ENCODE results near the gene MYT1. TPM values are rescaled to one million over a fixed set of nuclear protein-coding genes. Genes with fewer than 3 reads are reported as not detected.
"Not testable (repeated sequence)": the region's sequence is repeated elsewhere in the genome, so short reads cannot be mapped to it uniquely, and the experiment has no call there.

Gene MYT1
- under 1 TPM; 0.13 to 0.43 (median 0.24) TPM for polyA plus RNA-seq (ENCODE audit: insufficient read depth in 1 of 5, insufficient read length in 5 of 5, low replicate concordance in 1 of 5)
- long read RNA-seq, donor 1: 0 reads
- long read RNA-seq, donor 2: 0 reads
- long read RNA-seq, donor 3: 0 reads
- long read RNA-seq, donor 4: 0 reads
- long read RNA-seq, donor 5: 0 reads
- long read RNA-seq, donor 6: 0 reads
- long read RNA-seq, donor 7: 0 reads
- long read RNA-seq, donor 8: 0 reads

DNA sequence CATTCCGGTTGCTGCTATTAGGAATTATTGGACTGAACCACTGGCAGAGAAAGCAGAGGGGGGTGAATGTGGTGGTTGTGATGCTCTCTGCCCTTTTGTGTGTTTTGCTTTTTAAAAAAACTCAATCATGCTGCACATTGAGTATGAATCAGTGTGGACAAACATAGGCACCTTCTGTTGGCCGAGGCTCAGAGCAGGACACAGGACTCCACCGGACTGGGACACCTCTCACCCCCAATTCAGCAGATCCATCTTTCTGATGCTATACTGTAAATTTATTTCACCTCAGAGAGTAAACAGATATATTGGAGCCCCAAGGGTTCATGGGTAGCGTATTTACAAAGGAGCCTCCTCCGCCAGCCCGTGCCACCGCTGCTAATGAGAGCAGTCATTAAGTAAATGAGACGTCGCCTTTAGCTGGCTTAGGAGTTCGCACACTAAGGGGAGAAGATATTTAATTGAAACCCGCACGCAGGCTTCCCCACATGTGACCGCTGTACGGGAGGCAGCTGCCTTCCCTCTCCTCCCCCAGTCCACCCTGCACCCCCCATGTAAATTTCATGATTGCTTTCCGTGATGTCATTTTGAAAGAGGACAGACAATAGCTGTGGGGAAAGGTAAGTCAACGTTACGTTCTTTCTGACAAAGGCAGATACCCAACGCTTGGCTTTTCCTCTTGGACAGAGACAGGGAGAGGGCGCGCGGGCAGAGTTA, at the start of gene MYT1:
Gene MYT1, plus strand, starts transcription at position 330 of the 714 bp plus-strand sequence. CDS start 34,410 bp downstream, outside the sequence.
- DNase-seq: no peak

DNA sequence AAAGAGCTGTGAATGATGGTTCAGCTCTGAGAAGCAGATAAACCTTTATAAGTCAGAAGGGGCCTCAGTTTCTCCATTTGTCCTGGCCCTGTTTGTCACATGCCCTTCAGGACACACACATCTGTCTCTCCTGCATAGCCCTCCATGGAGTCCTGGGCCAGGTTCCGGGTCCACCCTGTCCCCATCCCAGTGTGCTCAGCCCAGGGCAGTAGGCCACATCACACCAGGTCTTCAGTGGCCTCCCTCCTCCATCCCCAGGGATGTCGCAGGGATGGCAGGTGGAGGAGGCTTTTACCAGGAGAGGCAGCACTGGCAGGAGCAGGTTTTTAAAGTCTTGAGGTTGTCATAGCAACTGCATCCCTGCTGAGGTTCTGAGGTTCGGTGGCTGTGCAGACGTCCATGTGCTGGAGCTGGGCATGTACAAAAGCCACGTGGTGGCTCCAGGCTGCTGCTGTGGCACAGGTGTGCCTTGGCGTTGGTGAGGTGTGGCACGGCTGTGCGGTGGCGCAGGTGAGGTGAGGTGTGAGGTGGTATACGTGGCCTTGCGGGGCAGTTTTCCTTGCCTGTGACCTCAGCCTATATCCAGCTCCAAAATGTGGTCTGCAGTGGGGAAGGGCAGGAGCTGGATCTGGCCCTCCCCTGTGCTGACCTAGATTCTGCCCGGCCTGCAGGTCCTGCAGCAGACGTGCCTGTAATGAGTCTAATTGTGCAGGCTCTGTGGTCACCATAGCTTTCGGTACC, 48.9 kb upstream of the MYT1 start:
- no peak for DNase-seq

DNA sequence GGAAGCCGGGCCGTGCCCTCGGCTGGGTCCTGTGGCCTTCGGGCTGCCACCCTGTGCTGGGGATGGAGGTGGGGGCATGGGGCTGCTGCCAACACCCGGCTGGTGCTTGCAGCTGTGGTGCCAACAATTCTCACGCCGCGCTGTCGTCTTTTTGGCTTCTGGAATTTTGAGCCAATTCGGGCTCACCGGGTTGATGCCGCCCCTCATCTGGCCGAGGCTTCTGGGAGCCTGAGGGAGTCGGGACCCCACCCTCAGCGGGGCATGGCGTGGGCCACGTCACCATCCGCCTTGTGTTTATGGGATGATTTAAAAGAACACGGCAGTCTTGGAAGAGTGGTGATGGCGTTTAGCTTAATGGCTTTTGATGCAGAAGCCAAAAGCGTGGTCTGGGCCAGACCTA, 48.2 kb upstream of the MYT1 start:
- no peak for DNase-seq

DNA sequence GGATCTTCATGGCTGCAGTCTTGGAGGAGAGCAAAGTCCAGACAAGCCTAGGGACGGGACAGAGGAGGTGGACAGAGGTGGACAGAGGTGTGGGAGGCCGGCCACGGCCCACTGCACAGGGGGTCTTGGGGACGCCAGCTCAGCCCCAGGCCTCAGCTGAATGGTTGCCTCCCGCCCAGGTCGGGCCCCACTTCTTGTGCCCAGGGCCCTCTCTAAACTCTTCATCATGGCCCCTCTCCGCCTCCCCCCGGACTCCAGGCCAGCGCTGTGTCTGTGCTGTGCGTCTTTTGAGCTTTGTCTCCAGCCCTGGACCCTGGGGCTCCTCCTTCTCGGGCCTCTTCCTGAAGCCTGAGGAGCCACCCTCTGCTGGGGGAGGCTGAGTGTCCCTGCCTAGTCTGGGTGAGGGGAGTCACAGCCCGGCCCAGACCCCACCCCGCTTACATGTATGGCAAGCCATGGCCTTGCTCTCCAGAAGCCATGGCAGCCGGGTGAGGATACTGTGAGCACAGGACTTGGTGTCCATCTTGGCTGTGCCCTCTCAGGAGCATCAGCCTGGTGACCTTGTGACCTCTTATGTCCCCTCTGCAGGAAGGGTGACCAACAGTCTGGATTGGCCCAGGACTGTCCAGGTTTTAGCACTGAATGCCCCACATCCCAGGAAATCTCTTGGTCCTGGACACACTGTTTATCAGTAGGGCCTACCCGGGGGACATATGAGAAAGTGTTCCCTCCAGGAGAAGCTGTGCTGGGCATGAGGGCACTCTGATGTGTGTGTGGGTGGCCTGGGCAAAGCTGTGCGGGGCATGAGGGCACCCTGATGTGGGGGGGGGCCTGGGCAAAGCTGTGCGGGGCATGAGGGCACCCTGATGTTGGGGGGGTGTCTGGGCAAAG, 47.5 kb upstream of the MYT1 start:
- no peak for DNase-seq

DNA sequence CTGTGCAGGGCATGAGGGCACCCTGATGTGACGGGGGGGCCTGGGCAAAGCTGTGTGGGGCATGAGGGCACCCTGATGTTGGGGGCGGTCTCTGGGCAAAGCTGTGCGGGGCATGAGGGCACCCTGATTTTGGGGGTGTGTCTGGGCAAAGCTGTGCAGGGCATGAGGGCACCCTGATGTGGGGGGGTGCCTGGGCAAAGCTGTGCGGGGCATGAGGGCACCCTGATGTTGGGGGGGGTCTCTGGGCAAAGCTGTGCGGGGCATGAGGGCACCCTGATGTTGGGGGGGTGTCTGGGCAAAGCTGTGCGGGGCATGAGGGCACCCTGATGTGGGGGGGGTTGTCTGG, 46.8 kb upstream of the MYT1 start:
- not testable (repeated sequence) for DNase-seq

DNA sequence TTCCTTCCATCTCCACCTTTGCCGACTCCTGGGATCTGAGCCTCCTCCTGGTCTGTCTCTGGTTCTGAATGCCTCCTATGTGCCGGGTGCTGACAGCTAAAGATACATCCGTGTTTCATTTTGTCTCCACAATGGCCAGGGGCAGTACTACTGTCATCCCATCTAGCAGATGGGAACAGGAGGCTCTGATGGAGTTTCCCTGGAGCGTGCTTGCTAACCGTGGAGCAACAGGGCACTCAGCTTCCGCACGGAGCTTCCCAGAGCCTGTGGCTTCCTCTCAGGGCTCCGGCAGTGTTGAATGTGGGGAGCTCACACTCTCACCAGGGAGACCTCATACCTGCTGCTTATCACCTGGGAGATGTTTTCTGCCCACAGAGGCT, 45.0 kb upstream of the MYT1 start:
- no peak for DNase-seq

DNA sequence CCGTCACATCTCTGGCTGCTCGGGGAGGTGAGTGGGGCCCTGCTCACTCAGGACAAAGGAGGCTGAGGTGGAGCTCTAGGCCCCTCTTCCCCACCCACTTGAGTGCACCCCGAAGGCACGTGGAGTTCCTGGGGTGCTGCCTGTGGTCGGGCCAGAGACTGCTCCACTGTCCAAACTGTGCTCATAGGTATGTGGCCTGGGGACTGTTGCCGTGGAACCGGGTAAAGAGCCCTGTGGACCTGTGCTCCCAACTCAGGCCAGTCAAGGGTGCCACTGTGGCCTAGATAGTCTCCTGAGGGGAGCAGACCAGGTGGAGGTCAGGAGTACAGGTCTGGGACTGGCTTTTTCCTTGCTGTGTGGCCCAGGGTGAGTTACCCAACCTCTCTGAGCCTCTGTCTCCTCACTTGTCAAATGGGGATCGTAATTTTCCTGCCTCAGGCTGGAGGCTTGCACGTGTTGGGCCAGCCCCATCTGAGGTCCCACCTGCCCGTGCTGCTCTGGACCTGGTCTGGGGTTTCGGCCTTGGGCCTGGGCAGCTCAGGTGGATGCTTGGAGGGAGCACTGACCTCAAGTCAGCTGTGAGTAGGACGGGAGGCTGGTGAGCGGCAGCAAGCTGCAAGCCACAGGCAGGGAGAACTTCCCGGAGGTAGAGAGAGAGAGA, 44.4 kb upstream of the MYT1 start:
- no peak for DNase-seq

DNA sequence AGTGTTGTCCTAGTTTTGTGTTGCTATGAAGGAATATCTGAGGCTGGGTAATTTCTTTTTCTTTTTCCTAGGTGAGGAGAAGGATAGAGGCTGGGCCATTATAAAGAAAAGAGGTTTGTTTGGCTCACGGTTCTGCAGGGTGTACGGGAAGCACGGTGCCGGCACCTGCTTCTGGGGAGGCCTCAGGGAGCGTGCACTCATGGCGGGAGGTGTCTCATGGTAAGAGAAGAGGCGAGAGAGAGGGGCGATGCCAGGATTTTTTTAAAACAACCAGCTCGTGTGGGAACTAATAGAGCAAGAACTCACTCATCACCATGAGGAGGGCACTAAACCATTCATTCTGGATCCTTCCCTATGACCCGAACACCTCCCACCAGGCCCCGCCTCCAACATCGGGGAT, 42.7 kb upstream of the MYT1 start:
- DNase-seq: no peak

DNA sequence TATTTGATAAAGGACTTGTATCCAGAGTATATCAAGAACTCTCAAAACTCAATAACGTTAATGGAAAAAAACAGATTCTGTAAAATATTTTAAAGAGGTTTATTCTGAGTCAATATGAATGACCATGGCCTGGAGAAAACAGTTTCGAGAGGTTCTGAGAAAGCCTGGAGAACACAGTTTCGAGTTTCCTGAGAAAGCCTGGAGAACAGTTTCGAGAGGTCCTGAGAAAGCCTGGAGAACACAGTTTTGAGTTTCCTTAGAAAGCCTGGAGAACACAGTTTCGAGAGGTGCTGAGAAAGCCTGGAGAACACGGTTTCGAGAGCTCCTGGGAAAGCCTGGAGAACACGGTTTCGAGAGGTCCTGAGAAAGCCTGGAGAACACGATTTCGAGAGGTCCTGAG, 41.3 kb upstream of the MYT1 start:
- DNase-seq: not testable (repeated sequence)

DNA sequence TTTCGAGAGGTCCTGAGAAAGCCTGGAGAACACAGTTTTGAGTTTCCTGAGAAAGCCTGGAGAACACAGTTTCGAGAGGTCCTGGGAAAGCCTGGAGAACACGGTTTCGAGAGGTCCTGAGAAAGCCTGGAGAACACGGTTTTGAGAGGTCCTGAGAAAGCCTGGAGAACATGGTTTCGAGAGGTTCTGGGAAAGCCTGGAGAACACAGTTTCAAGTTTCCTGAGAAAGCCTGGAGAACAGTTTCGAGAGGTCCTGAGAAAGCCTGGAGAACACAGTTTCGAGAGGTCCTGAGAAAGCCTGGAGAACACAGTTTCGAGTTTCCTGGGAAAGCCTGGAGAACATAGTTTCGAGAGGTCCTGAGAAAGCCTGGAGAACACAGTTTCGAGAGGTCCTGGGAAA, 40.7 kb upstream of the MYT1 start:
- not testable (repeated sequence) for DNase-seq

DNA sequence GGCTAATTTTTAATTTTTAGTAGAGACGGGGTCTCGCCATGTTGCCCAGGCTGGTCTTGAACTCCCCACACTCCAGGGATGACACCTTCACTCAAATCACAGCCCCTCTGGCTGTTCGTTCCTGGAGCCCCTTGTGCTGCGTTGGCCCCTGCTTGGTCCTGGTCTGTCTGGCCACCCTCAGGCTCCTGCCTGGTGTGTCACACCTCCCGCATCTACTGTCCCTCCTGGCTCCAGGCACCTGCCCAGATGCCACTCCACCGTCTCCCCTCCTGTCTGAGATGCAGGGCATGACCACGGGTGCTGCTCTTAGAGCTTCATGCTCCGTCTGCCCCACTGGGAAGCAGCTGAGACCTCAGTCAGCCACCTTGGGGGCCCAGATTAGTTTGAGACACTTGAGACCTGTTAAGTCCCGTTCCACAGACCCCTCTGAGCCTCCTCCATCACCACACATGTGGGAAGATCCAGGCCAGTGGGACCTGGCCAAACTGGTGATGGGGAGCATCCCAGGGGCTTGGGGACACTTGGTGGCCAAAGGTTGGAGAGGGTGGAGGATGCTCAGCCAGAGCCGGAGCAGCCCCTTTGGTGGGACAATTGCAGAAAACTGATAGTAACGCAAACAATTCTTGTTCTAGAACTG, 35.0 kb upstream of the MYT1 start:
- DNase-seq: no peak

DNA sequence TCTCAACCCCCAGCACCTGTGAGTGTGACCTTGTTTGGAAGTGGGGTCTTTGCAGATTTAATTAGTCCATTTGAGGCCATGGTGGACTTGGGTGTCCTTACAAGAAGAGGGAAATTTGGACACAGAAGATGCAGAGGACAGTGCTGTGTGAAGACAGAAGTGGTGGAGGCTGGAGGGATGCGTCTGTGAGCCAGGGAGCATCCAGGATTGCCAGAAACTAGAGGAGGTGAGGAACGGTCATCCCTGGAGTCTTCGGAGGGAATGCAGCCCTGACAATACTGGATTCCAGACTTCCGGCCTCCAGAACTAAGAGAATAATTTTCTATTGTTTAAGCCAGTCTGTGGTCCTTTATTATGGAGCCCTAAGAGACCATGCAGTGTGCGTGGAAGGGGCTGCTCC, 34.0 kb upstream of the MYT1 start:
- DNase-seq: no peak

DNA sequence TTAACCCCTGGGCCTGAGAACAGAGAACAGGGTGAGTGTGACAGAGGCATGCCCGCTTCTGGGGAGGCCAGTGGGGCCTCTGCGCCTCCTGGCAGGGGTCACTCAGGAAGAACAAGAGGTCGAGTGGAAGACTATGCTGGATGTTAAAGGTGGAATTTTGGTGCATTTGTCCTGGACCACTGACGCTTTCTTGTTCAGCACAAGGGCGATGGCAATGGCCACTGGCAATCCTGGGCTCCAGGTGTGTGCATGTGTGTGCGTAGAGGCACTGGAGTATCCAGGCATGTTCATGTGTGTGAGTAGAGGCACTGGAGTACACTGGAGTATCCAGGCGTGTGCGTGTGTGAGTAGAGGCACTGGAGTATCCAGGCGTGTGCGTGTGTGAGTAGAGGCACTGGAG, 33.4 kb upstream of the MYT1 start:
- DNase-seq: no peak

DNA sequence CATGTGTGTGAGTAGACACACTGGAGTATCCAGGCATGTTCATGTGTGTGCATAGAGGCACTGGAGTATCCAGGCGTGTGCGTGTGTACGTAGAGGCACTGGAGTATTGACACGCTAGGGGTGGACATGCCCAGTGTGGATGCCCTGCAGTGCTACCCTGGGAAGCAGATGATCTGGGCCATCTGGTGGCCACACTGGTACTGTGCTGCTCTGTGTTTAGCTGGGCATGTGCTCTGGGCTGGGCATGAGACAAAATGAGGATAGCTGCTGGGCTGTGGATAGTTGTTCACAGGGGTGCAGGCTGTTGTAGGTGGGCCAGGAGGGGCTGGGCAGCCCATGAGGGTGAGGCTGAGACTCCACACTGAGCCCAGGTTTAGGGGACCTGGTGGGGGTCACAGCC, 32.8 kb upstream of the MYT1 start:
- no peak for DNase-seq

DNA sequence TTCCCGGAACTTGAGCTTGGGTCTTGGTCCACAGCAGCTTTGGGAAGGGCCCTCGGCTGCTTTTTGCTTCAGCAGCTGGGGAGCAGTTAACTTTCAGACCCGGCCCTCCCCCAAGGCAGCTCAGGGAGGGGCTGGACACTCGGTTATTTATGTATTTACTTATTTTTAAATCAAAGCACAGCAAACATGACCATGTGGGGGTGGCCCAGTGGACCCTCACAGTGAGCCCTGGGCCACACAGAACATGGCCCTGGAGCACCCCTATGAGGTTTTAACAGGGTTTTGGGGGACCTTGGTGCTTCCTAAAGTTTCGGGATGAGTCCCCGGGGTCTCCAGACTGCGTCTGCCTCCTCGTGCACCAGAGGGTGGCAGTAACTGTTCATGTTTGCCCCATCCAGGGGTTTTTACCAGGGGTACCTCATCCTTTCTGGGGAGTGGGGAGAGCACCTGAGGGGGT, 30.3 kb upstream of the MYT1 start:
- no peak for DNase-seq

DNA sequence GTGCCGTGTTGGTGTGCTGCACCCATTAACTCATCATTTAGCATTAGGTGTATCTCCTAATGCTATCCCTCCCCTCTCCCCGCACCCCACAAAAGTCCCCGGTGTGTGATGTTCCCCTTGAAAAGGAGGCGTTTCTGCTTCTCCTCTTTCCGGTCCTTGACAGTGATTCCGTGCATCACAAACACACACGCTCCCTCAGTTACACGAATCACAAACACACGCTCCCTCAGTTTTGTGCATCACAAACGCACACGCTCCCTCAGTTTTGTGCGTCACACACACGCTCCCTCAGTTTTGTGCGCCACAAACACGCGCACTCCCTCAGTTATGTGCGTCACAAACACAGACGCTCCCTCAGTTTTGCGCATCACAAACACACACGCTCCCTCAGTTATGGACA, 29.5 kb upstream of the MYT1 start:
- not testable (repeated sequence) for DNase-seq

DNA sequence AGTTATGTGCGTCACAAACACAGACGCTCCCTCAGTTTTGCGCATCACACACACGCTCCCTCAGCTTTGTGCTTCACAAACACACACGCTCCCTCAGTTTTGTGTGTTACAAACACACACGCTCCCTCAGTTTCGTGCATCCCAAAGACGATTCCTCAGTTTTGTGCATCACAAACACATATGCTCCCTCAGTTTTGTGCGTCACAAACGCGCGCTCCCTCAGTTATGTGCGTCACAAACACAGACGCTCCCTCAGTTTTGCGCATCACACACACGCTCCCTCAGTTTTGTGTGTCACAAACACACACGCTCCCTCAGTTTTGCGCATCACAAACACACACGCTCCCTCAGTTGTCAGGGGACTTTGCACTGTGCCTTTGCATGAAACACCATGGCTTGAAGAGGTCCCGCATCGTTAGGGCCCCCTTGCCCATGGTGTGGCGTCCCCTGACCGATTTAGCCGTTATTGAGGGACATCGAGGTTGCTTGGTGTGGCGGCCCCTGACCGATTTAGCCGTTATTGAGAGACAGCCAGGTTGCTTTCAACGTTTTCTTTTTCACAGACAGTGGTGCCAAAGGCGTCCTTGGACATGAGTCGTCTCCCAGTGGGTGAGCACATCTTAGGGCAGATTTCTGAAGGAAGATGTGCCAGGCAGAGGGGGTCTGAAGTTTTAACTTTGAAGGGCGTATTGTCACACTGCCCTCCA, 28.1 kb upstream of the MYT1 start:
- no peak for DNase-seq

DNA sequence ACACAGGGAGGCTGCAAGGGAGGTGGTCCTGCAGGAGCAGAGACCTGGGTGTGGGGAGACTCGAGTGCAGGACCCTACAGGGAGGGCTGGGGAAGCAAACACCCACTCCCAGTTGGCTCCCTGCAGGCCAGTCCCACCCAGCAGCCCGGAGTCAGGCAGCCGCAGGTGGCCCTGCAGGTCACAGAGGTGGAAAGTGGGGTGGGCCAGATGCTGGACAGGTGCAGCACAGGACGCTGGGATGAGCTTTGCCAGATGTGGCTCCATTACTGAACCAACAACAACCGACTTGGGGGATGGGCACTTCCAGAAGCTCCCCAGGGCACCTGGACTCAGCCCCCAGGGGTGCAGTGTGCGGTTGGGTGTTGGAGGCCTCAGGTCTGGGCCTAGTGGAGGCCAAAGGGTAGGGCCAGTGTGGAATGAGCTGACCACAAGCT, 26.6 kb upstream of the MYT1 start:
- DNase-seq: no peak

DNA sequence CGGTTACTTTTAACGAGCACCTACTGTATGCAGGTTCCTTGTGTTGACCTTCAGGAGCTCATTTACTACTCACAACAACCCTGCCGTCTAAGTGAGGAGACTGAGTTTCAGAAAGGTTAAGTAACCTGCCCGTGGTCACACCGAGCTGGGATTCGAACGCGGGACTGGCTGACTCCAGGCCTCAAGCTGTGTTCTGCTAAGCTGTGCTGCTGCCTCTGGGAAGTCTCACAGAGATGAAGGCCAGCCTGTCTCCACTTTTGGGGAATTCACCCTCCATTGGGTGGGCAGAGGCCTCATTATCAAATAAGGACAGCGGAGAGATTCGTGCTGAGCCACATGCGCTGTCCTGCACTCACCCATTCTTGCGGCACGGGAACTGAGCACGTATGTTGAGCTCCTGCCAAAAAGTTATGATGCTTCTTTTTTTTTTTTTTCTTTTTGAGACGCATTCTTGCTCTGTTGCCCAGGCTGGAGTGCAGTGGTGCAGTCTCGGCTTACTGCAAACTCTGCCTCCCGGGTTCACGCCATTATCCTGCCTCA, 25.9 kb upstream of the MYT1 start:
- no peak for DNase-seq

Data from right lung (tissue), 10 donors.